NCI-H2107 treated with DMSO at 0.1 percent for 48 hours (cell line): ENCODE results near the gene EIF5A2.

Experiments
- DNase-seq: peaks from one replicate; lab custom pipeline; 2025; ENCODE audit not compliant: unreplicated experiment; lab: John Stamatoyannopoulos, UW

EIF5A2 gene

GRCh38 chr3:170862618-170863374, 45.6 kb downstream of the EIF5A2 start:
- no peak for DNase-seq

- DNase-seq = no peak
These were observed 49.8 kb downstream of the EIF5A2 start for GRCh38 chr3:170858599-170858998.

- no peak for DNase-seq
These were observed 56.1 kb downstream of the EIF5A2 start for GRCh38 chr3:170852324-170852723.

GRCh38 chr3:170848292-170848917, 60.0 kb downstream of the EIF5A2 start:
- peak; percentile 56 for DNase-seq

- DNase-seq = no peak
These were observed 64.1 kb downstream of the EIF5A2 start for GRCh38 chr3:170844377-170844776.

- DNase-seq = no peak
These were observed 68.1 kb downstream of the EIF5A2 start for GRCh38 chr3:170840291-170840859.

GRCh38 chr3:170839518-170840100, 68.8 kb downstream of the EIF5A2 start:
- no peak for DNase-seq
